HL-60 (cell line): ENCODE measurements around the gene RFX8.

Experiments used
- GABPA ChIP-seq: IDR thresholded peaks from 2 replicates; pipeline ENCODE4 v1.6.1; 2012; ENCODE audit warnings: low read depth
- POLR2AphosphoS5 ChIP-seq: IDR thresholded peaks from 2 replicates; pipeline ENCODE4 v1.6.1; 2012; ENCODE audit warnings: low read depth
- SPI1 ChIP-seq: IDR thresholded peaks from 2 replicates; pipeline ENCODE4 v1.6.1; 2012; ENCODE audit warnings: low read depth, mild to moderate bottlenecking, borderline replicate concordance
- TF ChIP-seq, protein P1 (sequence below): IDR thresholded peaks from one replicate; pipeline ENCODE4 v1.5.1; 2011; ENCODE audit warnings: low read length, control low read depth, inconsistent platforms; ENCODE audit not compliant: insufficient read depth
- TF ChIP-seq, protein P2 (sequence below): IDR thresholded peaks from 2 replicates; pipeline ENCODE4 v1.6.1; 2012; ENCODE audit warnings: low read depth; ENCODE audit not compliant: insufficient replicate concordance

DNA sequence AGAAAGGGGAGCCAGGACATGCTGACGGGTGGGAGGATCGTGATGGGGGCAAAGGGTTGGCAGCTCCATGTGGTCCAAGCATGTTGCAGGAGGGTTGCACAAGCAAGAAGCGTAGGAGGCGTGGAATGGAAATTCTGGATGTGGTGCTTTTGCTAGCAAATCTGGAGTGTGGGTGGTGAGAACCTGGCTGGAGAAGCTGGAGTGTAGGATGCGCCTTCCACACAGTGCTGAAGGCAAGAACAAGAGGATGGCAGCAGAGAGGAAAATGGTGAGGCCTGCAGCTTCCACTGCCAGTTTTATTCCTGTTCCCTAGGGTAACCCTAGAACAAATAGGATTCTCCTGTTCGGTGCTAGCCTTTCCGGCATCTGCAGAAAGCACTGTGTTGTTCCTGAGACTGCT, 110.0 kb downstream of the RFX8 start:
- TF ChIP-seq, protein P1, sequence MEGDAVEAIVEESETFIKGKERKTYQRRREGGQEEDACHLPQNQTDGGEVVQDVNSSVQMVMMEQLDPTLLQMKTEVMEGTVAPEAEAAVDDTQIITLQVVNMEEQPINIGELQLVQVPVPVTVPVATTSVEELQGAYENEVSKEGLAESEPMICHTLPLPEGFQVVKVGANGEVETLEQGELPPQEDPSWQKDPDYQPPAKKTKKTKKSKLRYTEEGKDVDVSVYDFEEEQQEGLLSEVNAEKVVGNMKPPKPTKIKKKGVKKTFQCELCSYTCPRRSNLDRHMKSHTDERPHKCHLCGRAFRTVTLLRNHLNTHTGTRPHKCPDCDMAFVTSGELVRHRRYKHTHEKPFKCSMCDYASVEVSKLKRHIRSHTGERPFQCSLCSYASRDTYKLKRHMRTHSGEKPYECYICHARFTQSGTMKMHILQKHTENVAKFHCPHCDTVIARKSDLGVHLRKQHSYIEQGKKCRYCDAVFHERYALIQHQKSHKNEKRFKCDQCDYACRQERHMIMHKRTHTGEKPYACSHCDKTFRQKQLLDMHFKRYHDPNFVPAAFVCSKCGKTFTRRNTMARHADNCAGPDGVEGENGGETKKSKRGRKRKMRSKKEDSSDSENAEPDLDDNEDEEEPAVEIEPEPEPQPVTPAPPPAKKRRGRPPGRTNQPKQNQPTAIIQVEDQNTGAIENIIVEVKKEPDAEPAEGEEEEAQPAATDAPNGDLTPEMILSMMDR, result no peak
- no peak for TF ChIP-seq POLR2AphosphoS5
- TF ChIP-seq SPI1, result no peak
- no peak for TF ChIP-seq GABPA
- TF ChIP-seq, protein P2, sequence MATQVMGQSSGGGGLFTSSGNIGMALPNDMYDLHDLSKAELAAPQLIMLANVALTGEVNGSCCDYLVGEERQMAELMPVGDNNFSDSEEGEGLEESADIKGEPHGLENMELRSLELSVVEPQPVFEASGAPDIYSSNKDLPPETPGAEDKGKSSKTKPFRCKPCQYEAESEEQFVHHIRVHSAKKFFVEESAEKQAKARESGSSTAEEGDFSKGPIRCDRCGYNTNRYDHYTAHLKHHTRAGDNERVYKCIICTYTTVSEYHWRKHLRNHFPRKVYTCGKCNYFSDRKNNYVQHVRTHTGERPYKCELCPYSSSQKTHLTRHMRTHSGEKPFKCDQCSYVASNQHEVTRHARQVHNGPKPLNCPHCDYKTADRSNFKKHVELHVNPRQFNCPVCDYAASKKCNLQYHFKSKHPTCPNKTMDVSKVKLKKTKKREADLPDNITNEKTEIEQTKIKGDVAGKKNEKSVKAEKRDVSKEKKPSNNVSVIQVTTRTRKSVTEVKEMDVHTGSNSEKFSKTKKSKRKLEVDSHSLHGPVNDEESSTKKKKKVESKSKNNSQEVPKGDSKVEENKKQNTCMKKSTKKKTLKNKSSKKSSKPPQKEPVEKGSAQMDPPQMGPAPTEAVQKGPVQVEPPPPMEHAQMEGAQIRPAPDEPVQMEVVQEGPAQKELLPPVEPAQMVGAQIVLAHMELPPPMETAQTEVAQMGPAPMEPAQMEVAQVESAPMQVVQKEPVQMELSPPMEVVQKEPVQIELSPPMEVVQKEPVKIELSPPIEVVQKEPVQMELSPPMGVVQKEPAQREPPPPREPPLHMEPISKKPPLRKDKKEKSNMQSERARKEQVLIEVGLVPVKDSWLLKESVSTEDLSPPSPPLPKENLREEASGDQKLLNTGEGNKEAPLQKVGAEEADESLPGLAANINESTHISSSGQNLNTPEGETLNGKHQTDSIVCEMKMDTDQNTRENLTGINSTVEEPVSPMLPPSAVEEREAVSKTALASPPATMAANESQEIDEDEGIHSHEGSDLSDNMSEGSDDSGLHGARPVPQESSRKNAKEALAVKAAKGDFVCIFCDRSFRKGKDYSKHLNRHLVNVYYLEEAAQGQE, result no peak
